Measurements from ENCODE around the gene TIAM2.

TIAM2 gene

DNA sequence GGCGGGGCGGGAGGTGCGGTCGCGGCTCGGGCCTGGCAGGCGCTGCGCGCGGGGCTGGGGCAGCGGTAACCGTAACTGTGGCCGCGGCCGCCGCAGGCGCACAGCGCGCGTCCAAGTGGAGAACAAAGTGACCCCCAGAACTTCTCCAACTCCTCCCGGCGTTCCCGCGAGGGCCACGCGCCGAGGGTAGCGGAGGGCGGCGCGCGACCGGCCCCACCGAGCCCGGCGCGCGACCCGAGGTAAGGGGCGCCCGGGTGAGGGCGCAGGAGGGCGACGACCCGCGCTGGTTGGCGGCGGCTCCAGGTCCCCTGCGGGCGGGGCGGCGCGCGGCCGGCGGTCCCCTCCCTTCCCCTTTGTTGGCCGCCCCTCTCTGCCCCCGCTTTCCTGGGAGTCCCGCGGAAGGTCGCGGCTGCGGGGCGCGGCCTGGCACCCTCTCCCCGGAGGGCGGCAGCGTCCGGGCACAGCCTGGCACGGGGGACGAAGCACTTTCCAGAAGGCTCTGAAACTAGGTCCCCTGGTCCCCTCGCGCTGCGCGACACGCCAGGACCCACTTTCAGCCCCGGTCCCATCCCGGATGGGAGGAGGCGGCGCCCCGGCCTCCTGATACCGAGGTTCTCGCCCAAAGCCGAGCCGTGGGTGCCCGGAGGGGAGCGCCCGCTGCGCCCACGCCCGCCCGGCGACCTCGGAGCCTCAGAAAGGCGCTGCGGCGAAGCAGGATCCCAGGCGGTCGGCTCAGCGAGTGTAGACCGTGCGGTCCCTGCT, at the start of gene TIAM2:
TSS of gene TIAM2 (plus strand) at position 62 of the 762 bp plus-strand sequence. CDS start 133,909 bp downstream, outside the sequence.
- TF ChIP-seq CTCF (IDR thresholded peaks at IDR 0.05; ENCODE audit: control insufficient read depth, insufficient read depth, low read depth, low read length, missing control alignments): no peak
- DNase-seq (ENCODE audit: low read depth): no peak
- peak within 1 kb of the TSS; percentile 79 for H3K4me3 ChIP-seq (ENCODE audit: control insufficient read depth, low read depth, low read length)

DNA sequence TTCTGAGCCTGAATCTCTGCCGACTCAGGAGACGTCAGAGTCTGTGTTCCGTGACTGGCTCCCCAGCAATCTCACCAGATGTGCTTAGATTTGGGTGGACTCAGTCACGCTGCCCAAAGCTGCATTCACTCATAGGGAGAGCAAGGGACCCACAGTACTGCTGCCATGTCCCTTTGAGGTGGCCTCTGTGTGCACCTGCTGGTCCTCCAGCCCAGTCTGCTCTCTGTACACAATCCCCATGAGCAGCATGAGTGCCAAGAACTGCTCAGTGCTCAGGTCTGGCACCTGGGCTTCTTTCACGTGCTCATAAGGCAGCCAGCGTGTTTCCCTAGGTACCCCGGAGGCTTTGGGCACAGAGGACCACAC, 44.2 kb upstream of the TIAM2 start:
- no peak for DNase-seq (ENCODE audit: low read depth)
- TF ChIP-seq CTCF (IDR thresholded peaks at IDR 0.05; ENCODE audit: control insufficient read depth, insufficient read depth, low read depth, low read length, missing control alignments): no peak
- no peak overlapping the region for H3K4me3 ChIP-seq (ENCODE audit: control insufficient read depth, low read depth, low read length)

DNA sequence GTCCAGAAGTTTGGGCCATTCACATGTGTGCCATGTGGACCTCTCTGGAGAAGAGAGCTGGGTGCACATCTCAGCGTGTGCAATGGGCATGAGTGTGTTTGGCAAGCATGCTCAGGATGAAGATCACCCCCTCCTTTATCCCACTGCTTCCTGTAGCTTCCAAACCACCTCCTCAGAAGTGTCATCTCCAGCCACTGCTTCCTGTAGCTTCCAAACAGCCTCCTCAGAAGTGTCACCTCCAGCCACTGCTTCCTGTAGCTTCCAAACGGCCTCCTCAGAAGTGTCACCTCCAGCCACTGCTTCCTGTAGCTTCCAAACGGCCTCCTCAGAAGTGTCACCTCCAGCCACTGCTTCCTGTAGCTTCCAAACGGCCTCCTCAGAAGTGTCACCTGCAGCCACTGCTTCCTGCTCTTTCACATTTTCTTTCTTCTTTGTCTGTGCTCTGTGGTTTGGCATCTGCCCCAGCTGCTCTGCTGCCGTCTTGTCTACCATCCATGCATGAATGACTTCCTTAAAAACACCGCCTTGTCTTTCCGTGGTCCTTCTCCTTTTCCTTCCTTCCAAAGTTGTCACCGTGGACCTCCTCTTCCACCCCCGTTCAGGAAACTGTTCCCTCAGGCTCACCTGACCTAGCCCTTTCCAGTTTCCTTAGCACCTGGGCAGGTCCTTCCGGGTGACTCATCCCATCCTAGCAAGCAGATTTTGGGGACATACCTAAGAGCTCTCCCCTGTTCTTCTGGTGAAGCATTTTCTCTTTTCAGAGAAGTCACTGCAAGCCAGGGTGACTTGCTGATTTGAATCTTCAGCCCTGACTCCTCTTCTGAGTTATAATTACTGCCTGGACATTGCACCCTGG, 43.5 kb upstream of the TIAM2 start:
- no peak for DNase-seq (ENCODE audit: low read depth)
- H3K4me3 ChIP-seq (ENCODE audit: control insufficient read depth, low read depth, low read length): no peak overlapping the region
- TF ChIP-seq CTCF (IDR thresholded peaks at IDR 0.05; ENCODE audit: control insufficient read depth, insufficient read depth, low read depth, low read length, missing control alignments): no peak

GRCh38 chr6:154953644-154954043, 41.5 kb upstream of the TIAM2 start:
- no peak overlapping the region for H3K4me3 ChIP-seq (ENCODE audit: control insufficient read depth, low read depth, low read length)
- TF ChIP-seq CTCF (IDR thresholded peaks at IDR 0.05; ENCODE audit: control insufficient read depth, insufficient read depth, low read depth, low read length, missing control alignments): no peak
- DNase-seq (ENCODE audit: low read depth): no peak

GRCh38 chr6:154954347-154954746, 40.8 kb upstream of the TIAM2 start:
- no peak for DNase-seq (ENCODE audit: low read depth)
- TF ChIP-seq CTCF (IDR thresholded peaks at IDR 0.05; ENCODE audit: control insufficient read depth, insufficient read depth, low read depth, low read length, missing control alignments): no peak
- H3K4me3 ChIP-seq (ENCODE audit: control insufficient read depth, low read depth, low read length): no peak overlapping the region

DNA sequence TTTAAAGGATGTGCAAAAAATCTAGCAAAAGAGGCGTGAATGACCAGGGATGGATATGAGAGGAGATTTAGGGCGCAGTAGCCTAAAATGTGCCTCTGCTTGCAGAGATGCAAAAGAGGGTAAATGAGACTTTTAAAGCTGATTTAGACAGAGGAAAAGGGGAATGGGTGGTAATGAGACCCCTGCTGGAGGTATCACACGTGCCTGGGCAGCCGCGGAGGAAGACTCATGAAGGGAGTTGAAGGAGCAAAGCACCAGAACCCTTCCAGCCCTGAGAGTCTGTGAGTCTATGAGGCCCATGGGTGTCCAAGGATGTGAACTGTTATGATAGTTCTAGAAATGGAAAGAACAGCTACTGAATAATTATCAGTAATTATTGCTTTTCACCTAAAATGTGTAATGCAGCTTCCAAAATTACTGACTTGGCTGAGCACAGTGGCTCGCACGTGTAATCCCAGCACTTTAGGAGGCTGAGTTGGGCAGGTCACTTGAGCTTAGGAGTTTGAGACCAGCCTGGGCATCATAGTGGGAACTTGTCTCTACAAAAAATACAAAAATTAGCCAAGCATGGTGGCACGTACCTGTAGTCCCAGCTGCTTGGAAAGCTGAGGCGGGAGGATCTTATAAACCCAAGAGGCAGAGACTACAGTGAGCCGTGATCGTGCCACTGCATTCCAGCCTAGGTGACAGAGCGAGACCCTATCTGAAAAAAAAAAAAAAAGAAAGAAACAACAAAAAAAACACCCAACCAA, 38.2 kb upstream of the TIAM2 start:
- TF ChIP-seq CTCF (IDR thresholded peaks at IDR 0.05; ENCODE audit: control insufficient read depth, insufficient read depth, low read depth, low read length, missing control alignments): no peak
- no peak for DNase-seq (ENCODE audit: low read depth)
- H3K4me3 ChIP-seq (ENCODE audit: control insufficient read depth, low read depth, low read length): no peak overlapping the region
